Activated T-cell treated with anti-CD3 and anti-CD28 coated beads, Interleukin-2, amount 50 U/mL, for 48 hours (primary cell): ENCODE measurements around the gene POMP.
"Not testable (repeated sequence)": the region's sequence is repeated elsewhere in the genome, so short reads cannot be mapped to it uniquely, and the experiment has no call there.

Experiments used
- DNase-seq, 2 experiments: peaks; one replicate each; pipeline ENCODE4 v3.0.0-alpha.2; 2020

Gene POMP

GRCh38 chr13:28638756-28639155 lies 20.2 kb upstream of the POMP start:
- DNase-seq: no peak

GRCh38 chr13:28640861-28641599 lies 17.9 kb upstream of the POMP start:
- no peak for DNase-seq

- DNase-seq: no peak
These were observed 17.4 kb upstream of the POMP start for GRCh38 chr13:28641600-28641926.

- DNase-seq: peak; percentile 41 to 45
These were observed 8.6 kb upstream of the POMP start for GRCh38 chr13:28650284-28650683.

- DNase-seq: no peak
These were observed 7.0 kb upstream of the POMP start for GRCh38 chr13:28651810-28652401.

GRCh38 chr13:28653111-28653510 lies 5.8 kb upstream of the POMP start:
- DNase-seq: no peak

GRCh38 chr13:28654276-28654675 lies 4.7 kb upstream of the POMP start:
- DNase-seq: no peak

GRCh38 chr13:28655561-28655960 lies 3.4 kb upstream of the POMP start:
- DNase-seq: no peak

- no peak for DNase-seq
These were observed 969 bp upstream of the POMP start for GRCh38 chr13:28657784-28658538.

- no peak for DNase-seq
These were observed 463 bp upstream of the POMP start for GRCh38 chr13:28658539-28658795.

GRCh38 chr13:28659621-28659970 lies 666 bp downstream of the POMP start:
- no peak for DNase-seq

- DNase-seq: no peak
These were observed 8.1 kb downstream of the POMP start for GRCh38 chr13:28666897-28667488.

- no peak for DNase-seq
These were observed 12.3 kb downstream of the POMP start for GRCh38 chr13:28671126-28671792.

GRCh38 chr13:28678809-28679208 lies 19.9 kb downstream of the POMP start:
- DNase-seq: no peak

- DNase-seq: no peak
These were observed 20.7 kb downstream of the POMP start for GRCh38 chr13:28679628-28680027.

- no peak for DNase-seq
These were observed 21.6 kb downstream of the POMP start for GRCh38 chr13:28680541-28680940.

- not testable (repeated sequence) for DNase-seq
These were observed 24.2 kb downstream of the POMP start for GRCh38 chr13:28683169-28683568.

- DNase-seq: no peak
These were observed 25.3 kb downstream of the POMP start for GRCh38 chr13:28684257-28684656.

GRCh38 chr13:28685114-28685513 lies 26.2 kb downstream of the POMP start:
- no peak for DNase-seq

GRCh38 chr13:28685892-28686291 lies 27.0 kb downstream of the POMP start:
- DNase-seq: no peak

- DNase-seq: not testable (repeated sequence)
These were observed 34.9 kb downstream of the POMP start for GRCh38 chr13:28693605-28694491.

- DNase-seq: no peak
These were observed 38.5 kb downstream of the POMP start for GRCh38 chr13:28697441-28697840.

- no peak for DNase-seq
These were observed 40.3 kb downstream of the POMP start for GRCh38 chr13:28699246-28699645.
